GM12874 (cell line): ENCODE results near the gene CFAP100.

Experiments used
- TF ChIP-seq, protein P1 (sequence below): IDR thresholded peaks from 2 replicates; pipeline ENCODE4 v1.5.1; 2011; ENCODE audit warnings: low read depth, mild to moderate bottlenecking, control low read depth, low read length, moderate library complexity; ENCODE audit not compliant: insufficient read depth

CFAP100 gene

DNA sequence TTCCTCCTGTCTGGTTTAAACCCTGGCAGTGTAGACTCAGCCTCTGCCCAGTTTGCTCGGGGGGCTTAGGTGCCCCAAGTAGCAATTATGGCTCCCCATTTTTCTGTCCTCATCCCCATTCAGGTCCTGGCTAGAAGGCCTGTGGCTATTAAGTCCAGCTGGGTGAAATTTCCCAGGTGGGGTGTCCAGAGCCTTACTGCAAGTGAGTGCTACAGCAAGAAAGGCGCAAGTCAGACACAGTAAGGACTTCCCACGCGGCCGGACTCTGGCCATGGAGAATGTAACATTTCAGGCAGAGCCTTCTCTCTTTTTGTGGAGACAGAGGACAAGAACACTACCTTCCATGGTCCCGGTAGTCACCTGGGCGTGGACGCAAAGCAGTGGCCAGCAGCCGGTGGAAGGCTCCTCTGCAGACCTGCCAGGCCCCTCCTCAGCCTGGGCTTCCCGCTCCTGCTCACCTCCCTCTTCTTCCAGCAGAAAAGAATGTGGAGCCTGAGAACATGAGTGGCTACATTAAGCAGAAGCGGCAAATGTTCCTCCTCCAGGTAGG, 23.3 kb downstream of the CFAP100 start:
- TF ChIP-seq, protein P1, sequence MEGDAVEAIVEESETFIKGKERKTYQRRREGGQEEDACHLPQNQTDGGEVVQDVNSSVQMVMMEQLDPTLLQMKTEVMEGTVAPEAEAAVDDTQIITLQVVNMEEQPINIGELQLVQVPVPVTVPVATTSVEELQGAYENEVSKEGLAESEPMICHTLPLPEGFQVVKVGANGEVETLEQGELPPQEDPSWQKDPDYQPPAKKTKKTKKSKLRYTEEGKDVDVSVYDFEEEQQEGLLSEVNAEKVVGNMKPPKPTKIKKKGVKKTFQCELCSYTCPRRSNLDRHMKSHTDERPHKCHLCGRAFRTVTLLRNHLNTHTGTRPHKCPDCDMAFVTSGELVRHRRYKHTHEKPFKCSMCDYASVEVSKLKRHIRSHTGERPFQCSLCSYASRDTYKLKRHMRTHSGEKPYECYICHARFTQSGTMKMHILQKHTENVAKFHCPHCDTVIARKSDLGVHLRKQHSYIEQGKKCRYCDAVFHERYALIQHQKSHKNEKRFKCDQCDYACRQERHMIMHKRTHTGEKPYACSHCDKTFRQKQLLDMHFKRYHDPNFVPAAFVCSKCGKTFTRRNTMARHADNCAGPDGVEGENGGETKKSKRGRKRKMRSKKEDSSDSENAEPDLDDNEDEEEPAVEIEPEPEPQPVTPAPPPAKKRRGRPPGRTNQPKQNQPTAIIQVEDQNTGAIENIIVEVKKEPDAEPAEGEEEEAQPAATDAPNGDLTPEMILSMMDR = no peak

DNA sequence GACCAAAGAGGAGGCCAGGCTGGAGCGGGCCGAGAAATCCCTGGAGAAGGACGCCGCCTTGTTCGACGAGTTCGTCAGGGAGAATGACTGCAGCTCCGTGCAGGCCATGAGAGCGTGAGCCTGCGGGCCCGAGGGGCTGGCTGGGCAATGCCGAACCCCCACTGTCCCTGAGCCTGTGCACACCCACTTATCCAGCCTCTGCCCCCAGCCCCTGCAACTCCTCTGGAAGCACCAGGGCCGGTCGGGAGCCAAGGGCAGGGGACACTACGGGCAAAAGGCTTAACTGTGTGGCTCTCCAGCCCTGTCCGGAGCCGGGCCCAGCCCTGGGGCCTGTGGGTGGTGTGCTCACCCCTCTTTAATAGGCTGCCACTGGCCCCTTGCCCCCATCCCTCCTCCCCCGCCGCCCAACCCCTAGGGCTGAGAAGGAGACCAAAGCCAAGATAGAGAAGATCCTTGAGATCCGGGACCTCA, 24.0 kb downstream of the CFAP100 start:
- TF ChIP-seq, protein P1 = no peak

DNA sequence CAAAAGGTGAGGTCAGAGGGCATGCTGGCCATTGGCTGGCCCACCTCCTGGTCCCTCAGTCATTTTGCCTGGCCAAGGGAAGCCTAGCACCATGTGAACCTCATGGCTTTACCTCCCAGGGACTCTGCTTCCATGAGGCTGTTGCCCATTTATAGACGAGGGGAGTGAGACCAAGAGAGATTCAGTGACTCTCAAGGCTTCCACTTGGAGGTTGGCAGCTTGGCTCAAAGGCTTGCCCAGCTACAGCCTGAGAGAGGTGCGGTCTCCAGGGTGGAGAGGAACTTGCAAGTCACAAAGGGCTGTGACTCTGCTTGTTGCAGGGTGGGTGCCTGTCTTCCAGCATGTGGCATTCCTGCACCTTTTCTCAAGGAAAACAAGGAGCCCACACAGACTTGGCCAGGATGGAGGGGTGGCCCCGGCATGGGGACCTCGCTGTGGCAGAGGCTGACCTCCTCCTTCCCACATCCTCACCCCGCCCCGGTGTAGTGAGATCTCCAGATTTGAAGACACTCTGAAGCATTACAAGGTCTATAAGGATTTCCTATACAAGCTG, 24.5 kb downstream of the CFAP100 start:
- TF ChIP-seq, protein P1 = no peak

DNA sequence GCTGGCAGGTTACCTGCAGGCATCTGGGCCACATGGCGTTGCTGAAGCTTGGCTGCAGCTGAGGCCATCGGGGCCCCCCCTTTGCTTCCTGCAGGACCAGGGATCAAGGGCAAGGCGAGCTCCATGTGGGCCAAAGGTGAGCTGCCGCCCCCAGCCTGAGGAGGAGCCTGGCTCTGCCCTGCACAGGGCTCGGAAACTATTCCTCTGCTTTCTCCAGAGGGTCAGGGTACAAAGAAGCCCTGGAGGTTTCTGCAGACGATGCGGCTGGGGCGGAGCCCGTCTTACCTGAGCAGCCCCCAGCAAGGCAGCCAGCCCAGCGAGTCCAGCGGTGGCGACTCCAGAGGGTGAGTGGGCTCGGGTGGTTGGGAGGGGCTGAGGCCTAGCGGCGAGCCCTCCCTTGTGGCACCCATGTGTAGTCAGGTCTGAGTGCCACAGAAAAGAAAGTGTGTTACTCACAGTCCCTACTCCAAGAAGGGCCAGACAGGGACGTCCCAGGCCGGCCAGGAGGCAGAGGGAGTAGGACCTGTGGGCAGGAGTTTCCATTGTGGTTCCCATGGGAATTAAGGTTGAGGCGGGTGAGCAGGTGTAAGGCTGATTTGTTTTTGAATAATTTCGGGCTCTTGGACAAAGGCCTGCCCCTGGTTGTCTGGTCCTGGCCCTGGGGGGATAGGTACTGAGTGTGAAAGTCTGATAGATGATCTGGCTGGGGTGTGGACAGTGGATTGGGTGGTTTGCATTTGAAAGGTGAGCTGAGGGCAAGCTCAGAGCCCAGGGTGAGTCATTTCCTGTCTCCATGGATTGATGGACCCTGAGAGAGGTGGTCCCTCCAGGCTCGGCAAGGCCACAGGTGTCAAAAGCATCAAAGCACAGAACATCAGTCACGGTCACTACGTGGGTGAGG, 25.4 kb downstream of the CFAP100 start:
- TF ChIP-seq, protein P1 = no peak

DNA sequence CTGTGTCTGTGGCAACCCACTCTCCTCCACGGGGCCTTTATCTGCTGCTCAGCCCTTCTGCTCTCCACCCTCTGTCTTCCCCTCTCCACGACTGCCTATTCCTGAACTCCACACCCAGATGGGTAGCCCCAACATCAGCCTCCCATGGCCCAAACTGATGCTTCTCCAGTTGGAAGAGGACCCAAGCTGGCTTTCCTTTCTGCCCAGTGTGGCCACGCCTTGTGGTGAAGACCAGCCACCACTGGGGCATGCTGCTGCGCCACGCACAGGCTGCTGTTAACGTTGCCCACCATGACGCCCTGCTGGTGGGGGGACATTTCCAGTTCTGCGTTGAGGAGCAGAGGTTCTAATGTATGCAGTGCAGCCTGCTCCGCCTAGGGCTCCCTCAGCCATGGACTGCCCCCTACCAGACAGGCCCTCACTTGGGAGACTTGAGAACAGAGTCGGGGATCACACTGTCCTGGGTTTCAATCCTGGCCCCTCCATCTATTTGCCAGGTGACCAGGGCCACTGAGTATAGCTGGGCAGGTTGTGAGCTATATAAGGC, 26.9 kb downstream of the CFAP100 start:
- TF ChIP-seq, protein P1 = no peak

DNA sequence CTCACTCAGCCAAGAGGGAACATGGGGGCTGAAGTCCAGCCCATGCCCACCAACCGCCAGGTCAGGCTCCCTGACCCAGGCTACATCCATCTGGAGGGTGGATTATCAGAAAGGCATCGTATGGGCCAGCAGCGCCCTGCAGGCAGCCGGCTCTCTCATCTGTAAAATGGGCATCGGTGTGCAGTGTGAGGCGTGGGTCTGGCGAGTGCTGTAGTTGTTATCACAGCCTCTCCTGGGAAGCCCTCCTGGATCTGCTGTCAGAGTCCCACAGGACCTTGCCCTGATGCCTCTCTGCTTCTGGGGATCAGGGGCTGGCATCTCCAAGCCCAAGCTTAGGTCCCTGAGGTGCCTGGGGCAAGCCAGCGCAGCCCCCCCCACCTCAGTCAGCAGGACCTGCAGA, 27.4 kb downstream of the CFAP100 start:
- TF ChIP-seq, protein P1 = no peak

DNA sequence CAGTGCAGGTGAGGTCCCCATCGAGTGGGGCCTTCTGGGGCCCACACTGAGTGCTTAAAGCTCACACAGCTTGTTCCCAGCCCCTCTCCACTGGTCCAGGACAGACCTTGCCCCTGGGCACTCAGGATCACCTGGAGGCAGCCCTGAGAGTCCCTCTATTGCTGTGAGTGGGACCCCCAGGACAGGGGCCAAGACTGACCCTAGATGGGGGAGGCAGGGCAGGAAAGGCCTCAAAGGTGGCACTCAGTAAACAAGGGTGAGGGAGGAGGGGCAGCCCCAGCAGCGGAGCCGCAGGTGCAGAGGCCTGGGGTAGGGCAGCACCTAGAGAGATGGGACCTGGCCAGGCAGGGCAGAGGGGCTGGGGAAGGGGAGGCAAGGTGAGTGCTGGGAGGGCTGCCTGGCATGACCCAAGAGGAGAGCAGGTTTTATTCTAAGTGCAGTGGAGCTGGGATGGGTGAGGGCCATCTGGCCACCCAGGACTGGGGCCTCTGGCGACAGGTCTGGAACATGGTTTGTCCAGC, 27.9 kb downstream of the CFAP100 start:
- TF ChIP-seq, protein P1 = no peak
